Stimulated activated CD4-positive, alpha-beta T cell treated with anti-CD3 and anti-CD28 coated beads, Interleukin-2, amount 100 ng/mL, for 48 hours (primary cell): ENCODE data around the gene STK11.
A peak's percentile ranks its signal among the peaks of the same experiment; 100 is the strongest.

ENCODE experiments used
- DNase-seq, 2 donors: peaks; one replicate each; pipeline ENCODE4 v3.0.0-alpha.2; 2020

The STK11 gene

GRCh38 chr19:1263188-1263587 lies 57.6 kb downstream of the STK11 start:
- no peak for DNase-seq

- DNase-seq = no peak
Observed at GRCh38 chr19:1264801-1265614, 59.4 kb downstream of the STK11 start.

- DNase-seq = no peak
Observed at GRCh38 chr19:1265615-1266128, 60.1 kb downstream of the STK11 start.

- peak; percentile 76 to 80 for DNase-seq
Observed at GRCh38 chr19:1266129-1266915, 60.7 kb downstream of the STK11 start.

- DNase-seq = peak; percentile 74 to 80
Observed at GRCh38 chr19:1266916-1267476, 61.4 kb downstream of the STK11 start.

GRCh38 chr19:1267477-1268225 lies 62.1 kb downstream of the STK11 start:
- no peak for DNase-seq

- no peak for DNase-seq
Observed at GRCh38 chr19:1268226-1269064, 62.9 kb downstream of the STK11 start.

GRCh38 chr19:1269065-1269477 lies 63.5 kb downstream of the STK11 start, which contains the start of gene CIRBP:
TSS of gene CIRBP (plus strand) at chr19:1269332. CDS start at chr19:1270934, 1,602 bp downstream.
- DNase-seq = peak; percentile 99

- peak; percentile 82 to 88 for DNase-seq
Observed at GRCh38 chr19:1269478-1270212, 64.1 kb downstream of the STK11 start.

GRCh38 chr19:1270213-1270853 lies 64.8 kb downstream of the STK11 start:
- DNase-seq = no peak

- DNase-seq = no peak
Observed at GRCh38 chr19:1270854-1271527, 65.4 kb downstream of the STK11 start.

GRCh38 chr19:1271528-1272422 lies 66.2 kb downstream of the STK11 start:
- no peak for DNase-seq

GRCh38 chr19:1272423-1273262 lies 67.1 kb downstream of the STK11 start:
- DNase-seq = no peak

GRCh38 chr19:1273263-1274041 lies 67.9 kb downstream of the STK11 start:
- no peak for DNase-seq

- DNase-seq = no peak
Observed at GRCh38 chr19:1274081-1274851, 68.7 kb downstream of the STK11 start.

- no peak for DNase-seq
Observed at GRCh38 chr19:1274852-1275259, 69.3 kb downstream of the STK11 start.
